HEK293 (cell line): ENCODE data around the gene TNFRSF14.

Experiments
- ELK4 ChIP-seq: IDR thresholded peaks from 2 replicates; pipeline ENCODE4 v1.6.1; 2011; ENCODE audit warnings: mild to moderate bottlenecking, low read depth, low read length, borderline replicate concordance
- PRDM2 ChIP-seq: fragments of 450-650 bp; formaldehyde crosslinking; IDR thresholded peaks from 2 replicates; pipeline ENCODE4 v1.5.1; 2016; ENCODE audit warnings: missing biosample characterization, missing genetic modification characterization, borderline replicate concordance
- REST ChIP-seq: fragments of 450-650 bp; formaldehyde crosslinking; IDR thresholded peaks from 2 replicates; pipeline ENCODE4 v1.5.1; 2016; ENCODE audit warnings: missing biosample characterization, missing genetic modification characterization
- ZBTB17 ChIP-seq: fragments of 450-650 bp; formaldehyde crosslinking; IDR thresholded peaks from 2 replicates; pipeline ENCODE4 v1.5.1; 2016; ENCODE audit warnings: missing biosample characterization, missing genetic modification characterization
- ZBTB48 ChIP-seq: fragments of 450-650 bp; formaldehyde crosslinking; IDR thresholded peaks from 2 replicates; pipeline ENCODE4 v1.5.1; 2016; ENCODE audit warnings: missing biosample characterization, missing genetic modification characterization
- ZNF202 ChIP-seq: fragments of 450-650 bp; formaldehyde crosslinking; IDR thresholded peaks from 2 replicates; pipeline ENCODE4 v1.5.1; 2016; ENCODE audit warnings: missing biosample characterization, missing genetic modification characterization, borderline replicate concordance
- ZNF311 ChIP-seq: fragments of 450-650 bp; formaldehyde crosslinking; IDR thresholded peaks from 2 replicates; pipeline ENCODE4 v1.5.1; 2017; ENCODE audit warnings: missing biosample characterization, missing genetic modification characterization, borderline replicate concordance
- ZNF629 ChIP-seq: fragments of 450-650 bp; formaldehyde crosslinking; IDR thresholded peaks from 2 replicates; pipeline ENCODE4 v1.5.1; 2017; ENCODE audit warnings: missing biosample characterization, missing genetic modification characterization
- TF ChIP-seq, protein P1 (sequence below): fragments of 450-650 bp; formaldehyde crosslinking; IDR thresholded peaks from 2 replicates; pipeline ENCODE4 v1.5.1; 2016; ENCODE audit warnings: missing biosample characterization, missing genetic modification characterization, low read depth
- TF ChIP-seq, protein P2 (sequence below): fragments of 450-650 bp; formaldehyde crosslinking; IDR thresholded peaks from 2 replicates; pipeline ENCODE4 v1.5.1; 2016; ENCODE audit warnings: missing biosample characterization, missing genetic modification characterization
- TF ChIP-seq, protein P3 (sequence below): fragments of 450-650 bp; formaldehyde crosslinking; IDR thresholded peaks from 2 replicates; pipeline ENCODE4 v1.5.1; 2016; ENCODE audit warnings: missing biosample characterization, missing genetic modification characterization
- TF ChIP-seq, protein P4 (sequence below): fragments of 450-650 bp; formaldehyde crosslinking; IDR thresholded peaks from 2 replicates; pipeline ENCODE4 v1.5.1; 2016; ENCODE audit warnings: missing biosample characterization, missing genetic modification characterization, low read depth

DNA sequence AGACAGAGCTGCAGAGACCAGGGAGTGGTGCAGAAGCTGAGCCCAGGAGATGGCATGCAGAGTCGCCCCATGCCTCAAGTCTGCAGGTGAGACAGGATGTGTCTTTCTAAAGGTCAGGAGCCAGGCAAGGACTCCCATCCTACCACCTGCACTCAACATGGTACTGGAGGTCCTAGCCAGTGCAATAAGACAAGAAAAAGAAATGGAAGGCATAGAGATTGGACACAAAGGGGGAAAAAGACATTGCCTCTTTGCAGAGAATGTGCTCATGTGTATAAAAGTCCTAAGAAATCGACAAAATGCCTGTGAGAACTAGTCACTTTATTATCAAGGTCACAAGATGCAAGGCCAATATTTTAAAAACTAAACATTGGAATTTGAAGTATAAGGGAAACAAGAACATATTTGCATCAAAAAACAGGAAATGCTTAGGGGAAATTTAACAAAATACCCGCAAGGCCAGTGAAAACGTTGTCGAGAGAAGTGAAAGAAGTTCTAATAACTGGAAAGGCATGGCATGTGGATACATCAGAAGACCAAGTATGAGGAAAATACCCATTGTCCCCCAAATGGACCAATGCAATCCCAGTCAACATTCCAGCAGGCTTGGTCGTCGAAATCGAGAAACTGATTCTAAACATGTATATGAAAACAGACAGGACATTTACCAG lies 17.2 kb downstream of the TNFRSF14 start:
- TF ChIP-seq, protein P1, sequence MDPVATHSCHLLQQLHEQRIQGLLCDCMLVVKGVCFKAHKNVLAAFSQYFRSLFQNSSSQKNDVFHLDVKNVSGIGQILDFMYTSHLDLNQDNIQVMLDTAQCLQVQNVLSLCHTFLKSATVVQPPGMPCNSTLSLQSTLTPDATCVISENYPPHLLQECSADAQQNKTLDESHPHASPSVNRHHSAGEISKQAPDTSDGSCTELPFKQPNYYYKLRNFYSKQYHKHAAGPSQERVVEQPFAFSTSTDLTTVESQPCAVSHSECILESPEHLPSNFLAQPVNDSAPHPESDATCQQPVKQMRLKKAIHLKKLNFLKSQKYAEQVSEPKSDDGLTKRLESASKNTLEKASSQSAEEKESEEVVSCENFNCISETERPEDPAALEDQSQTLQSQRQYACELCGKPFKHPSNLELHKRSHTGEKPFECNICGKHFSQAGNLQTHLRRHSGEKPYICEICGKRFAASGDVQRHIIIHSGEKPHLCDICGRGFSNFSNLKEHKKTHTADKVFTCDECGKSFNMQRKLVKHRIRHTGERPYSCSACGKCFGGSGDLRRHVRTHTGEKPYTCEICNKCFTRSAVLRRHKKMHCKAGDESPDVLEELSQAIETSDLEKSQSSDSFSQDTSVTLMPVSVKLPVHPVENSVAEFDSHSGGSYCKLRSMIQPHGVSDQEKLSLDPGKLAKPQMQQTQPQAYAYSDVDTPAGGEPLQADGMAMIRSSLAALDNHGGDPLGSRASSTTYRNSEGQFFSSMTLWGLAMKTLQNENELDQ: no peak
- TF ChIP-seq REST (no peak), ZBTB17 (tag by site-specific recombination) (no peak), PRDM2 (tag by site-specific recombination) (no peak), ZNF202 (tag by site-specific recombination) (no peak), ZNF629 (tag by site-specific recombination) (no peak), ZBTB48 (no peak), ZNF311 (tag by site-specific recombination) (no peak), ELK4 (no peak)
- TF ChIP-seq, protein P2, sequence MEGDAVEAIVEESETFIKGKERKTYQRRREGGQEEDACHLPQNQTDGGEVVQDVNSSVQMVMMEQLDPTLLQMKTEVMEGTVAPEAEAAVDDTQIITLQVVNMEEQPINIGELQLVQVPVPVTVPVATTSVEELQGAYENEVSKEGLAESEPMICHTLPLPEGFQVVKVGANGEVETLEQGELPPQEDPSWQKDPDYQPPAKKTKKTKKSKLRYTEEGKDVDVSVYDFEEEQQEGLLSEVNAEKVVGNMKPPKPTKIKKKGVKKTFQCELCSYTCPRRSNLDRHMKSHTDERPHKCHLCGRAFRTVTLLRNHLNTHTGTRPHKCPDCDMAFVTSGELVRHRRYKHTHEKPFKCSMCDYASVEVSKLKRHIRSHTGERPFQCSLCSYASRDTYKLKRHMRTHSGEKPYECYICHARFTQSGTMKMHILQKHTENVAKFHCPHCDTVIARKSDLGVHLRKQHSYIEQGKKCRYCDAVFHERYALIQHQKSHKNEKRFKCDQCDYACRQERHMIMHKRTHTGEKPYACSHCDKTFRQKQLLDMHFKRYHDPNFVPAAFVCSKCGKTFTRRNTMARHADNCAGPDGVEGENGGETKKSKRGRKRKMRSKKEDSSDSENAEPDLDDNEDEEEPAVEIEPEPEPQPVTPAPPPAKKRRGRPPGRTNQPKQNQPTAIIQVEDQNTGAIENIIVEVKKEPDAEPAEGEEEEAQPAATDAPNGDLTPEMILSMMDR: no peak
- TF ChIP-seq, protein P3, sequence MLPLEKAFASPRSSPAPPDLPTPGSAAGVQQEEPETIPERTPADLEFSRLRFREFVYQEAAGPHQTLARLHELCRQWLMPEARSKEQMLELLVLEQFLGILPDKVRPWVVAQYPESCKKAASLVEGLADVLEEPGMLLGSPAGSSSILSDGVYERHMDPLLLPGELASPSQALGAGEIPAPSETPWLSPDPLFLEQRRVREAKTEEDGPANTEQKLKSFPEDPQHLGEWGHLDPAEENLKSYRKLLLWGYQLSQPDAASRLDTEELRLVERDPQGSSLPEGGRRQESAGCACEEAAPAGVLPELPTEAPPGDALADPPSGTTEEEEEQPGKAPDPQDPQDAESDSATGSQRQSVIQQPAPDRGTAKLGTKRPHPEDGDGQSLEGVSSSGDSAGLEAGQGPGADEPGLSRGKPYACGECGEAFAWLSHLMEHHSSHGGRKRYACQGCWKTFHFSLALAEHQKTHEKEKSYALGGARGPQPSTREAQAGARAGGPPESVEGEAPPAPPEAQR (tag by site-specific recombination): no peak
- TF ChIP-seq, protein P4, sequence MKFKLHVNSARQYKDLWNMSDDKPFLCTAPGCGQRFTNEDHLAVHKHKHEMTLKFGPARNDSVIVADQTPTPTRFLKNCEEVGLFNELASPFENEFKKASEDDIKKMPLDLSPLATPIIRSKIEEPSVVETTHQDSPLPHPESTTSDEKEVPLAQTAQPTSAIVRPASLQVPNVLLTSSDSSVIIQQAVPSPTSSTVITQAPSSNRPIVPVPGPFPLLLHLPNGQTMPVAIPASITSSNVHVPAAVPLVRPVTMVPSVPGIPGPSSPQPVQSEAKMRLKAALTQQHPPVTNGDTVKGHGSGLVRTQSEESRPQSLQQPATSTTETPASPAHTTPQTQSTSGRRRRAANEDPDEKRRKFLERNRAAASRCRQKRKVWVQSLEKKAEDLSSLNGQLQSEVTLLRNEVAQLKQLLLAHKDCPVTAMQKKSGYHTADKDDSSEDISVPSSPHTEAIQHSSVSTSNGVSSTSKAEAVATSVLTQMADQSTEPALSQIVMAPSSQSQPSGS (tag by site-specific recombination): no peak
